Aorta (tissue), 5 donors: Measurements from ENCODE around the gene DBX2. TPM values are rescaled to one million over a fixed set of nuclear protein-coding genes. Genes with fewer than 3 reads are reported as not detected.
"Not testable (repeated sequence)": the region's sequence is repeated elsewhere in the genome, so short reads cannot be mapped to it uniquely, and the experiment has no call there.

Source experiments
- ATAC-seq: fragments of 200-7000 bp; cut with Tn5 transposase; one replicate; pipeline ENCODE4 v1.9.1; 2022; ENCODE audit warnings: moderate library complexity; ENCODE audit not compliant: low FRiP score
- DNase-seq, 2 donors: peaks; one replicate each; pipeline ENCODE4 v3.0.0-alpha.2; 2020
- H3K27ac ChIP-seq, 2 donors: one replicate each; pipeline ENCODE4 v1.5.1; 2013; ENCODE audit warnings: low read length in 2 of 2, mild to moderate bottlenecking in 2 of 2, moderate library complexity in 2 of 2, control low read depth in 1 of 2, inconsistent platforms in 1 of 2, low read depth in 1 of 2
- H3K27me3 ChIP-seq, 2 donors: one replicate each; pipeline ENCODE4 v1.6.1; 2013; ENCODE audit warnings: control low read depth in 1 of 2, low read length in 1 of 2, mild to moderate bottlenecking in 1 of 2, moderate library complexity in 1 of 2; ENCODE audit not compliant: insufficient read depth in 2 of 2, control insufficient read depth in 1 of 2
- H3K36me3 ChIP-seq, 2 donors: one replicate each; pipeline ENCODE4 v1.6.1; 2013; ENCODE audit warnings: control low read depth in 1 of 2, low read length in 1 of 2, mild to moderate bottlenecking in 1 of 2; ENCODE audit not compliant: insufficient read depth in 2 of 2, control insufficient read depth in 1 of 2
- H3K4me1 ChIP-seq, 2 donors: one replicate each; pipeline ENCODE4 v1.6.1; 2013; ENCODE audit warnings: low read length in 2 of 2, control low read depth in 1 of 2, mild to moderate bottlenecking in 1 of 2, moderate library complexity in 1 of 2; ENCODE audit not compliant: insufficient read depth in 2 of 2, control insufficient read depth in 1 of 2
- H3K4me3 ChIP-seq, 2 donors: one replicate each; pipeline ENCODE4 v1.5.1; 2013; ENCODE audit warnings: low read length in 2 of 2, control low read depth in 1 of 2, mild to moderate bottlenecking in 1 of 2
- H3K9me3 ChIP-seq: one replicate; pipeline ENCODE4 v1.6.1; 2013; ENCODE audit warnings: mild to moderate bottlenecking, low read length; ENCODE audit not compliant: control insufficient read depth
- WGBS, 2 donors: extraction: QIAGEN DNeasy Blood & Tissue Kit; methylation state at CpG; one replicate each; pipeline ENCODE4 v1.1.7; 2013; 5-methylcytosine and 5-hydroxymethylcytosine counted together
- intact Hi-C, 2 donors: fragments of 100-400 bp; cut with DNase I; formaldehyde crosslinking; loops; one replicate each; pipeline versions ENCODE4 v1.14.2 to v1.15.0; 2022
- long read RNA-seq, 2 donors: library from polyadenylated mRNA; unstranded; transcript quantifications; one replicate each; pipeline ENCODE4 v2.0.0, GENCODE V29; 2020 to 2021
- polyA plus RNA-seq, 2 donors: library from polyadenylated mRNA; stranded (reverse); fragments of 200-250 nt; gene quantifications; one replicate each; pipeline ENCODE4 v1.2.3, GENCODE V29; 2013
- total RNA-seq, 2 donors: library from RNA; stranded (reverse); fragmentation: NEBNext Ultra II Directional; extraction: Animal tissue kit (Norgen Biotek cat#: 25700); gene quantifications; one replicate each; pipeline ENCODE4 v1.2.1, GENCODE V29; 2021
- donor health status: healthy with polysubstance abuse.
- donor health status: Bipolar disorder and iron deficiency.
- donor health status: DM: no; HTN: no; CAD: no.
- donor health status: DM: no; HTN: no; CAD: no.
- donor health status: DM: yes; HTN: yes; CAD: no.

Gene DBX2
- total RNA-seq = under 1 TPM; 0.19 to 0.27 TPM
- not detected for polyA plus RNA-seq
- long read RNA-seq, donor 1 = 0 reads
- long read RNA-seq, donor 2, partial matches to known transcripts = 0 of 1 reads
- long read RNA-seq, donor 2, other reads (novel, unspliced or antisense) = 0 of 1 reads

- H3K9me3 ChIP-seq = no peaks in the 10 kb centered on the region
- WGBS, 2 donors = 0 to 1% methylated on average over 75 to 77 of the region's 77 CpGs
- DNase-seq = peak in 1 of 2 donors; percentile 71
- no peaks in the 10 kb centered on the region for H3K36me3 ChIP-seq
- intact Hi-C loops = no loop called here
- no peak within 1 kb of the TSS for H3K27ac ChIP-seq
- H3K4me3 ChIP-seq = peak within 1 kb of the TSS; percentile 9 to 65
- H3K27me3 ChIP-seq = peaks cover 0 to 3% of the 10 kb centered on the region in 2 donors
- no peaks in the 10 kb centered on the region for H3K4me1 ChIP-seq
- peak; percentile 69 for ATAC-seq
These were observed at the start of gene DBX2 for GRCh38 chr12:45050751-45051571. DBX2 (minus strand) TSS chr12:45051099; CDS start chr12:45050927, 172 bp downstream.

- intact Hi-C loops = no loop called here
- DNase-seq (no peak), ATAC-seq (no peak)
- no peaks in the 10 kb centered on the region for H3K9me3 ChIP-seq
- no peak overlapping the region for H3K4me3 ChIP-seq
- no peaks in the 10 kb centered on the region for H3K27me3 ChIP-seq
- H3K27ac ChIP-seq = no peak overlapping the region
- 65 to 68% methylated on average over 2 of the region's 2 CpGs for WGBS, 2 donors
- H3K36me3 ChIP-seq = no peaks in the 10 kb centered on the region
- peaks cover 0 to under 1% of the 10 kb centered on the region in 2 donors for H3K4me1 ChIP-seq
These were observed 47.9 kb upstream of the DBX2 start for GRCh38 chr12:45098766-45099165.

- WGBS, 2 donors = 96 to 97% methylated on average over 3 of the region's 3 CpGs
- DNase-seq, H3K9me3 ChIP-seq, H3K4me1 ChIP-seq, H3K27me3 ChIP-seq, ATAC-seq, H3K4me3 ChIP-seq, H3K36me3 ChIP-seq, intact Hi-C loops, H3K27ac ChIP-seq: not testable (repeated sequence)
These were observed 44.5 kb upstream of the DBX2 start for GRCh38 chr12:45095417-45095816.

- no peak overlapping the region for H3K27ac ChIP-seq
- WGBS, 2 donors = 47 to 49% methylated on average over 5 of the region's 5 CpGs
- no peak overlapping the region for H3K4me3 ChIP-seq
- no peaks in the 10 kb centered on the region for H3K27me3 ChIP-seq
- H3K4me1 ChIP-seq = peaks cover 0 to 2% of the 10 kb centered on the region in 2 donors
- DNase-seq = no peak
- H3K36me3 ChIP-seq = no peaks in the 10 kb centered on the region
- intact Hi-C loops = no loop called here
- no peaks in the 10 kb centered on the region for H3K9me3 ChIP-seq
- ATAC-seq = no peak
These were observed 42.2 kb upstream of the DBX2 start for GRCh38 chr12:45093051-45093450.

GRCh38 chr12:45089411-45090075 lies 38.6 kb upstream of the DBX2 start:
- Histone ChIP-seq H3K27ac (no peak overlapping the region), H3K27me3 (no peaks in the 10 kb centered on the region), H3K4me1 (peaks cover 0 to 2% of the 10 kb centered on the region in 2 donors), H3K9me3 (no peaks in the 10 kb centered on the region), H3K4me3 (no peak overlapping the region), H3K36me3 (no peaks in the 10 kb centered on the region)
- DNase-seq (no peak), ATAC-seq (peak; percentile 44)
- WGBS, 2 donors = 10 to 13% methylated on average over 4 of the region's 4 CpGs
- intact Hi-C loops = no loop called here

GRCh38 chr12:45088608-45089007 lies 37.7 kb upstream of the DBX2 start:
- no peaks in the 10 kb centered on the region for H3K27me3 ChIP-seq
- ATAC-seq = no peak
- no peak for DNase-seq
- no peaks in the 10 kb centered on the region for H3K9me3 ChIP-seq
- no peaks in the 10 kb centered on the region for H3K4me1 ChIP-seq
- H3K27ac ChIP-seq = no peak overlapping the region
- intact Hi-C loops = no loop called here
- no peak overlapping the region for H3K4me3 ChIP-seq
- H3K36me3 ChIP-seq = no peaks in the 10 kb centered on the region
- 86 to 89% methylated on average over 1 of the region's 1 CpG for WGBS, 2 donors

GRCh38 chr12:45084248-45084647 lies 33.3 kb upstream of the DBX2 start:
- H3K9me3 ChIP-seq, H3K27ac ChIP-seq, ATAC-seq, DNase-seq, H3K4me1 ChIP-seq, H3K27me3 ChIP-seq, intact Hi-C loops, H3K4me3 ChIP-seq, H3K36me3 ChIP-seq: not testable (repeated sequence)
- 94% methylated on average over 3 of the region's 3 CpGs for WGBS, 2 donors

- no peak for DNase-seq
- Histone ChIP-seq H3K27me3 (no peaks in the 10 kb centered on the region), H3K27ac (no peak overlapping the region), H3K9me3 (no peaks in the 10 kb centered on the region), H3K4me3 (no peak overlapping the region), H3K4me1 (no peaks in the 10 kb centered on the region), H3K36me3 (no peaks in the 10 kb centered on the region)
- ATAC-seq = no peak
- 69% methylated on average over 2 of the region's 2 CpGs for WGBS, 2 donors
- intact Hi-C loops = no loop called here
These were observed 26.4 kb upstream of the DBX2 start for GRCh38 chr12:45077251-45077650.
